Right lobe of liver (tissue), 4 donors: ENCODE data around the gene CARD8.

Source experiments
- POLR2A ChIP-seq: fragments of 450-650 bp; IDR thresholded peaks from one replicate; pipeline ENCODE4 v1.6.1; 2017; ENCODE audit warnings: antibody characterized with exemption, mild to moderate bottlenecking
- TF ChIP-seq, protein P1 (sequence below), 4 donors: fragments of 200-600 bp in 3 of 4; fragments of 450-650 bp in 1 of 4; IDR thresholded peaks; one replicate each; pipeline versions ENCODE4 v1.5.1 to v1.8.0; 2016 to 2022; ENCODE audit warnings: antibody characterized with exemption in 4 of 4, mild to moderate bottlenecking in 2 of 4
- donor health status: DM: no; HTN: no; CAD: no.
- donor health status: DM: no; HTN: no; CAD: no.
- donor health status: DM: no; HTN: yes; CAD: no.

DNA sequence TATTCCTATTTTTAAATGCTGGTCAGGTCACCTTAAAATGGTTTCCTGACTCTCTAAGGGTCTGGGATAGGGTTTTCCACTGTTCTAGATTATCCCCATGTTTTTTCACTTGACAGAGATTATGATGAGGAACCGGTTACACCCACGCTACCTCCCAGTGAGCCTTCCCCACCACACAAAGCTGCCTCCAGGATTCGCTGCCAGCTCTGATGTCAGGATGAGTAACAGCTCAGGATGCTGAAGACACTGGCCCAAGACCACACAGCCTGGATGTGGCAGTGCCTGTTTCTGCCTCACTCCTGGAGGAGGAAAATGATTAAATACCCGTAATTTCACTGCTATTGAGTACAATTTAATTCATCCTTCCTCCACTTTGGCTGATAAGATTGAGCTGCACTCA is 37.1 kb upstream of the CARD8 start:
- TF ChIP-seq, protein P1, sequence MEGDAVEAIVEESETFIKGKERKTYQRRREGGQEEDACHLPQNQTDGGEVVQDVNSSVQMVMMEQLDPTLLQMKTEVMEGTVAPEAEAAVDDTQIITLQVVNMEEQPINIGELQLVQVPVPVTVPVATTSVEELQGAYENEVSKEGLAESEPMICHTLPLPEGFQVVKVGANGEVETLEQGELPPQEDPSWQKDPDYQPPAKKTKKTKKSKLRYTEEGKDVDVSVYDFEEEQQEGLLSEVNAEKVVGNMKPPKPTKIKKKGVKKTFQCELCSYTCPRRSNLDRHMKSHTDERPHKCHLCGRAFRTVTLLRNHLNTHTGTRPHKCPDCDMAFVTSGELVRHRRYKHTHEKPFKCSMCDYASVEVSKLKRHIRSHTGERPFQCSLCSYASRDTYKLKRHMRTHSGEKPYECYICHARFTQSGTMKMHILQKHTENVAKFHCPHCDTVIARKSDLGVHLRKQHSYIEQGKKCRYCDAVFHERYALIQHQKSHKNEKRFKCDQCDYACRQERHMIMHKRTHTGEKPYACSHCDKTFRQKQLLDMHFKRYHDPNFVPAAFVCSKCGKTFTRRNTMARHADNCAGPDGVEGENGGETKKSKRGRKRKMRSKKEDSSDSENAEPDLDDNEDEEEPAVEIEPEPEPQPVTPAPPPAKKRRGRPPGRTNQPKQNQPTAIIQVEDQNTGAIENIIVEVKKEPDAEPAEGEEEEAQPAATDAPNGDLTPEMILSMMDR (IDR thresholded peaks at IDR 0.05), result no peak
- no peak for TF ChIP-seq POLR2A
